NCI-H2171 (cell line): ENCODE results near the gene MARS1.
"Not testable (repeated sequence)": the region's sequence is repeated elsewhere in the genome, so short reads cannot be mapped to it uniquely, and the experiment has no call there.

Source experiments
- DNase-seq: peaks from one replicate; lab custom pipeline; 2025; lab: John Stamatoyannopoulos, UW

MARS1 gene

DNA sequence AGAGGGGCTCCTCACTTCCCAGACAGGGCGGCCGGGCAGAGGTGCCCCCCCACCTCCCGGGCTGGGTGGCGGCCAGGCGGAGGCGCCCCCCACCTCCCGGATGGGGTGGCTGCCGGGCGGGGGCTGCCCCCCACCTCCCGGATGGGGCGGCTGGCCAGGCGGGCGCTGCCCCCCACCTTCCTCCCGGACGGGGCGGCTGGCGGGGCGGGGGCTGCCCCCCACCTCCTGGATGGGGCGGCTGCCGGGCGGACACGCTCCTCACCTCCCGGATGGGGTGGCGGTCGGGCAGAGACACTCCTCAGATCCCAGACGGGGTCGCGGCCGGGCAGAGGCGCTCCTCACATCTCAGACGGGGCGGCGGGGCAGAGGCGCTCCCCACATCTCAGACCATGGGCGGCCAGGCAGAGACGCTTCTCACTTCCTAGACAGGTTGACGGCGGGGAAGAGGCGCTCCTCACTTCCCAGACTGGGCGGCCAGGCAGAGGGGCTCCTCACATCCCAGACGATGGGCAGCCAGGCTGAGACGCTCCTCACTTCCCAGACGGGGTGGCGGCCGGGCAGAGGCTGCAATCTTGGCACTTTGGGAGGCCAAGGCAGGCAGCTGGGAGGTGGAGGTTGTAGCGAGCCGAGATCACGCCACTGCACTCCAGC lies 7.3 kb downstream of the MARS1 start:
- DNase-seq: not testable (repeated sequence)

GRCh38 chr12:57496822-57497221 lies 9.0 kb downstream of the MARS1 start:
- DNase-seq: no peak

- no peak for DNase-seq
These were observed 9.6 kb downstream of the MARS1 start for GRCh38 chr12:57497223-57498131.

DNA sequence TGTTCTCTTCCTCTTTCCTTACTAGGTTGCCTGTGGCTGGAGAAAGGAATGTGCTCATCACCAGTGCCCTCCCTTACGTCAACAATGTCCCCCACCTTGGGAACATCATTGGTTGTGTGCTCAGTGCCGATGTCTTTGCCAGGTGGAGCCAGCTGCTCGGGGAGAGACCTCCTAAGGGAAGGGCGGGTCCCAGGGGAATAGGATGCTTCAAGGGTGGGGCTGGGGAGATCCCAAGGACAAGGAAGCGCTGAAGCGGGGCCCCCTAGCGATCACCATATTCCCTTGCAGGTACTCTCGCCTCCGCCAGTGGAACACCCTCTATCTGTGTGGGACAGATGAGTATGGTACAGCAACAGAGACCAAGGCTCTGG lies 10.2 kb downstream of the MARS1 start:
- DNase-seq: no peak

GRCh38 chr12:57498571-57498970 lies 10.7 kb downstream of the MARS1 start:
- DNase-seq: no peak

GRCh38 chr12:57500213-57500612 lies 12.3 kb downstream of the MARS1 start:
- no peak for DNase-seq

GRCh38 chr12:57502311-57502969 lies 14.6 kb downstream of the MARS1 start:
- not testable (repeated sequence) for DNase-seq

DNA sequence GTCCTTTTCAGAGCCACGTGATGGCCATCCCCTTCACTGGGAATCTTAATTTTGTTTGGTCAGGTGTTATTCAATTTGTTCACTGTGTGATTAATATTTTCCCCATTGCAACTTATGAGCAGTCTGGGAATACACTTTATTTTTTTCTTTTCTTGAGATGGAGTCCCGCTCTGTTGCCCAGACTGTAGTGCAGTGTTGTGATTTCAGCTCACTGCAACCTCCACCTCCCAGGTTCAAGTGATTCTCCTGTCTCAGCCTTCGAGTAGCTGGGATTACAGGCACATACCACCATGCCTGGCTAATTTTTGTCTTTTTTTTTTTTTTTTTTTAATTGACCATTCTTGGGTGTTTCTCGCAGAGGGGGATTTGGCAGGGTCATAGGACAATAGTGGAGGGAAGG lies 18.7 kb downstream of the MARS1 start:
- not testable (repeated sequence) for DNase-seq

- not testable (repeated sequence) for DNase-seq
These were observed 19.9 kb downstream of the MARS1 start for GRCh38 chr12:57507796-57508195.

GRCh38 chr12:57511161-57511560 lies 23.3 kb downstream of the MARS1 start:
- no peak for DNase-seq

GRCh38 chr12:57511588-57512325 lies 23.9 kb downstream of the MARS1 start:
- DNase-seq: no peak

- DNase-seq: no peak
These were observed 24.8 kb downstream of the MARS1 start for GRCh38 chr12:57512665-57513064.

GRCh38 chr12:57513266-57513665 lies 25.4 kb downstream of the MARS1 start:
- no peak for DNase-seq

DNA sequence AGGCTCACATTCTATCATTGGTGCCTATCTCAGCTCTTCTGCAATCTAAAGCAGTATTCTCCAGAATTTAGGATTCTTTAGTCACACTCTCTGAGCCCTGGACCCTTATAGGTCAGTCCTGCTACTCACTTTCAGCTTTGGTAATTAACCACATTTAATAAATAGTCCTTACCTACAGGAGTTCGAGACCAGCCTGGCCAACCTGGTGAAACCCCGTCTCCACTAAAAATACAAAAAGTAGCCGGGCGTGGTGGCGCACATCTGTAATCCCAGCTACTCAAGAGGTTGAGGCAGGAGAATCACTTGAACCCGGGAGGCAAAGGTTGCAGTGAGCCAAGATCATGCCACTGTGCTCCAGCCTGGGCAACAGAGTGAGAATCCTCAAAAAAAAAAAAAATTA lies 25.8 kb downstream of the MARS1 start:
- DNase-seq: not testable (repeated sequence)

GRCh38 chr12:57514246-57514645 lies 26.4 kb downstream of the MARS1 start:
- not testable (repeated sequence) for DNase-seq

- no peak for DNase-seq
These were observed 27.0 kb downstream of the MARS1 start for GRCh38 chr12:57514720-57515407.

DNA sequence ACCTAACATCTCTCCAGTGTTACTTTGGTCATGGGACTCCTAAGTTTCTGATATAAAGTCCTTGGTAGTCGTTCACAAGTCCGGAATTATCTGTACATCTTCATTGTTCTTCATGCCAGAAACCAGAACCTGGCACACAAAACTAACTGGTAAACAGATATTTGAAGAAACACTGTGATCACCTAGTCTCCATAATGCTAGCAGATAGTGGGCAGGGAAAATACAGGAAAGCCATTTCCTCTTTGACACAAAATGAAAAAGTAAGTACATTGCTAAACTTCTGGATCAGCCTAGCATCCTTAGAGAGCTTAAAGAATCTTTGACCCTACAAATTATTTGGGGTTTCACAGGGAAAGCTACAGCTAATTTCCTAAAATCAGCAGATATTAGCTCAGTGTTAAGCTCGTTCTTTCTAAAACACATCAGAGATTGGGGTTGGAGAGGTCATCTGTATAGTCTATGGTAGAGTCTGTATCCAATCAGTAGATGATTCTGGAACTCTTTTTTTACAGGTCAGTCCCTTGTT lies 27.6 kb downstream of the MARS1 start:
- DNase-seq: no peak

- no peak for DNase-seq
These were observed 28.2 kb downstream of the MARS1 start for GRCh38 chr12:57515934-57516541.

DNA sequence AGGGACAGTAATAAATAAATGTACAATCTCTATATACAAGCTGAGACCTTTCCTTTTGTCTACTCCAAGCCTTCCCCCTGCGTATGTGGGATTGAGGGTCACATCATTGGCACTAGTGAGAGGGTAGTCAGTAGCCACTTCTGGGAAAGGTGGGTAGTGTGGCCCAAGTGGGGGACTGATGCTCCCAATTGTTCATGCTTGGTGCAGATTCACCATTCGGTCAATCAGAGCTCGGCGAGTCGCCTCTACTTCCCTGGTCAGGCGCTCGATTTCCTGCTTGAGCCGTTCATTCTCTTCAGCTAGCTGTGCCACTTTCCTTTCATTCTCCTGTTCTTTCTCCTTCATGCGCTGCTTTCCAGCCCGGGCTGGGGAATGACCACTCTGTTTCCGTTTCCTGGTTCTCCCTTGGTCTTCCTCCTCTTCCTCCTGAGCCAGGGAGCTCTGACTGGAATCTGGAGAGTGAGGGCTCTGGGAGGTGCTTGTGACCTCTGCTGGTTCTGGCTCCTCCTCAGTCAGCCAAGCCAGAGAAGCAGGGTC lies 28.8 kb downstream of the MARS1 start:
- no peak for DNase-seq

DNA sequence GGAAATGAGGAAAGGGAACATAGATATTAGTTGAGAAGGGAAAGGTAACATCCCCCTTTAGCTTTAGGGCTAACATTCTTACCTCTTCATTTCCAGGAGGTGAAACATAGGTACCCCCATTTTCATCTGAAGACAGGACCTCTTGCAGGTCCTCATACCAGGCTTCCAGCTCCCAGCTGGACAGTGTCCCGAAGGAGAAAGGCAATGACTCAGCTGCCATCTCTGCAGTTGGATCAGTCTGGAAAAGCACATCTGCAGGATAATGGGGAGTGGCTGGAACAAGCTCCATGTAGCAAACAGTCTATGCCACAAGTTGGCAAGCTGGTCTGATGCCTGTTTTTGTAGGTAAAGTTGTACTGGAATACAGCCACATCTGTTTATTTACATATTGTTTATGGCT lies 29.3 kb downstream of the MARS1 start:
- no peak for DNase-seq

DNA sequence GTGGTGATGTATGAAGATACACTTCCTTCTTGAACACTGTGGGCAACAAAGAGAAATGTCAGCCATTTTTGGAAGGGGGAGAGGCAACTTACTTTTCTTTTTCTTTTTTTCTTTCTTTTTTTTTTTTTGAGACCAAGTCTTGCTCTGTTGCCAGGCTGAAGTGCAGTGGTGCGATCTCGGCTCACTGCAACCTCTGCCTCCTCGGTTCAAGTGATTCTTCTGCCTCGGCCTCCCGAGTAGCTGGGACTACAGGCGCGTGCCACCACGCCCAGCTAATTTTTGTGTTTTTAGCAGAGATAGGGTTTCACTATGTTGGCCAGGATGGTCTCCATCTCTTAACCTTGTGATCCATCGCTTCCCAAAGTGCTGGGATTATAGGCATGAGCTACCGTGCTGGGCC lies 29.9 kb downstream of the MARS1 start:
- not testable (repeated sequence) for DNase-seq
